SK-N-SH (cell line): ENCODE results near the gene CYB561D2. TPM values are rescaled to one million over a fixed set of nuclear protein-coding genes. Genes with fewer than 3 reads are reported as not detected.

Source experiments
- CTCF ChIA-PET: fragments of 300-600, 350-600 bp; formaldehyde crosslinking; extraction: SDS; loops from one replicate; lab custom pipeline; 2021; lab: Yijun Ruan, JAX
- POLR2A ChIA-PET: fragments of 350-600 bp; sonication (Branson Sonifier 250); formaldehyde crosslinking; extraction: SDS; loops from one replicate; lab custom pipeline; 2020; ENCODE audit warnings: antibody characterized with exemption, inconsistent platforms; lab: Yijun Ruan, JAX
- DNase-seq: peaks from one replicate; pipeline ENCODE4 v3.0.0; 2012
- H2AFZ ChIP-seq: fragments of 200-600 bp; sonication (generic); 2 replicates; pipeline ENCODE4 v1.8.1; 2016; ENCODE audit warnings: antibody characterized with exemption, mild to moderate bottlenecking, low read depth
- H3F3A ChIP-seq: fragments of 200-600 bp; sonication (generic); replicated peaks from 2 replicates; pipeline ENCODE3; 2016; ENCODE audit warnings: antibody characterized with exemption, mild to moderate bottlenecking; ENCODE audit not compliant: insufficient read depth
- H3K27ac ChIP-seq, 2 experiments: fragments of 200-500 bp in 1 of 2; fragments of 200-600 bp in 1 of 2; sonication (Bioruptor generic) in 1 of 2; sonication (generic), shearing (Covaris generic) in 1 of 2; 2 replicates each; pipeline versions ENCODE4 v1.5.1 to v1.6.1; 2014 to 2016; ENCODE audit warnings: low read depth in 2 of 2, inconsistent platforms in 1 of 2, low read length in 1 of 2, mild to moderate bottlenecking in 1 of 2, mixed read lengths in 1 of 2
- H3K27me3 ChIP-seq: fragments of 200-600 bp; sonication (generic), shearing (Covaris generic); 2 replicates; pipeline ENCODE4 v1.6.1; 2016; ENCODE audit warnings: mixed run types; ENCODE audit not compliant: insufficient read depth
- H3K36me3 ChIP-seq, 2 experiments: fragments of 200-500 bp in 1 of 2; fragments of 200-600 bp in 1 of 2; sonication (Bioruptor generic) in 1 of 2; sonication (generic) in 1 of 2; replicated peaks in 1 of 2; 2 replicates each; pipeline versions ENCODE3 to v1.5.1; 2014 to 2016; ENCODE audit warnings: low read length in 1 of 2, mild to moderate bottlenecking in 1 of 2; ENCODE audit not compliant: insufficient read depth in 2 of 2, control insufficient read depth in 1 of 2
- H3K4me1 ChIP-seq, 2 experiments: fragments of 200-500 bp in 1 of 2; fragments of 200-600 bp in 1 of 2; sonication (Bioruptor generic) in 1 of 2; sonication (generic), shearing (Covaris generic) in 1 of 2; 2 replicates each; pipeline versions ENCODE4 v1.5.1 to v1.6.1; 2014 to 2016; ENCODE audit warnings: low read depth in 1 of 2, low read length in 1 of 2, mixed run types in 1 of 2; ENCODE audit not compliant: insufficient read depth in 2 of 2, control insufficient read depth in 1 of 2
- H3K4me2 ChIP-seq: fragments of 200-600 bp; sonication (generic), shearing (Covaris generic); 2 replicates; pipeline ENCODE4 v1.6.1; 2017; ENCODE audit warnings: mixed run types
- H3K4me3 ChIP-seq, 2 experiments: fragments of 200-500 bp in 1 of 2; fragments of 200-600 bp in 1 of 2; sonication (Bioruptor generic) in 1 of 2; sonication (generic), shearing (Covaris generic) in 1 of 2; 2 replicates each; pipeline versions ENCODE4 v1.5.1 to v1.8.1; 2014 to 2016; ENCODE audit warnings: low read depth in 2 of 2, inconsistent platforms in 1 of 2, low read length in 1 of 2, mild to moderate bottlenecking in 1 of 2, mixed read lengths in 1 of 2, moderate library complexity in 1 of 2
- H3K79me2 ChIP-seq: fragments of 200-600 bp; sonication (generic); 2 replicates; pipeline ENCODE4 v1.8.1; 2017; ENCODE audit warnings: mild to moderate bottlenecking; ENCODE audit not compliant: insufficient read depth
- H3K9ac ChIP-seq: fragments of 200-600 bp; sonication (generic); 2 replicates; pipeline ENCODE4 v1.6.1; 2017; ENCODE audit warnings: mixed run types
- H3K9me2 ChIP-seq: fragments of 200-600 bp; sonication (generic); 2 replicates; pipeline ENCODE4 v1.6.1; 2017; ENCODE audit warnings: mixed run types
- H3K9me3 ChIP-seq: fragments of 200-600 bp; sonication (generic); 2 replicates; pipeline ENCODE4 v1.6.1; 2017; ENCODE audit warnings: mixed run types, mild to moderate bottlenecking, moderate library complexity
- H4K20me1 ChIP-seq: fragments of 200-600 bp; sonication (generic); 2 replicates; pipeline ENCODE4 v1.6.1; 2017; ENCODE audit warnings: mild to moderate bottlenecking, mixed run types; ENCODE audit not compliant: insufficient read depth
- ELF1 ChIP-seq: IDR thresholded peaks from 2 replicates; pipeline ENCODE4 v1.4.0; 2012
- EP300 ChIP-seq, 2 experiments: IDR thresholded peaks; 2 replicates each; pipeline versions ENCODE4 v1.4.0 to v1.6.1; 2012; ENCODE audit warnings: borderline replicate concordance in 1 of 2, low read depth in 1 of 2, low read length in 1 of 2
- EZH2phosphoT487 ChIP-seq: fragments of 200-600 bp; sonication (generic); IDR thresholded peaks from 2 replicates; pipeline ENCODE4 v1.6.1; 2017; ENCODE audit warnings: low read depth, mixed run types, mild to moderate bottlenecking, antibody characterized with exemption, moderate library complexity, borderline replicate concordance
- FOSL2 ChIP-seq: IDR thresholded peaks from 2 replicates; pipeline ENCODE4 v1.4.0; 2012; ENCODE audit warnings: low read depth, mild to moderate bottlenecking, moderate library complexity, borderline replicate concordance
- JUND ChIP-seq: IDR thresholded peaks from 2 replicates; pipeline ENCODE4 v1.4.0; 2012
- NFIC ChIP-seq: IDR thresholded peaks from 2 replicates; pipeline ENCODE4 v1.4.0; 2012; ENCODE audit warnings: borderline replicate concordance
- POLR2AphosphoS5 ChIP-seq: IDR thresholded peaks from 2 replicates; pipeline ENCODE4 v1.6.1; 2012; ENCODE audit warnings: low read depth, low read length
- RAD21 ChIP-seq: IDR thresholded peaks from 2 replicates; pipeline ENCODE4 v1.6.1; 2012; ENCODE audit warnings: mild to moderate bottlenecking, low read length
- RCOR1 ChIP-seq: fragments of 150-350 bp; IDR thresholded peaks from 2 replicates; pipeline ENCODE4 v1.6.1; 2017; ENCODE audit warnings: antibody characterized with exemption, low read length
- TAF1 ChIP-seq: IDR thresholded peaks from 2 replicates; pipeline ENCODE4 v1.6.1; 2012; ENCODE audit warnings: low read depth, mild to moderate bottlenecking, low read length, moderate library complexity, borderline replicate concordance
- TEAD4 ChIP-seq: IDR thresholded peaks from 2 replicates; pipeline ENCODE4 v1.4.0; 2012; ENCODE audit warnings: mild to moderate bottlenecking, borderline replicate concordance; ENCODE audit not compliant: insufficient read depth
- YY1 ChIP-seq: IDR thresholded peaks from 2 replicates; pipeline ENCODE4 v1.4.0; 2012; ENCODE audit warnings: low read depth, mild to moderate bottlenecking
- WGBS: methylation state at CpG from one replicate; pipeline ENCODE4 v1.1.6; 2017; ENCODE audit warnings: low lambda C conversion rate; 5-methylcytosine and 5-hydroxymethylcytosine counted together
- polyA plus RNA-seq, 3 experiments: library from polyadenylated mRNA; depleted of rRNA; stranded (reverse); fragments of >200 nt; gene quantifications; 2 replicates each; pipeline ENCODE4 v1.2.3, GENCODE V29; 2012
- TF ChIP-seq, protein P1 (sequence below): fragments of 150-350 bp; IDR thresholded peaks from 2 replicates; pipeline ENCODE4 v1.6.1; 2017; ENCODE audit warnings: antibody characterized with exemption, low read length, low read depth, borderline replicate concordance
- TF ChIP-seq, protein P2 (sequence below): IDR thresholded peaks from 2 replicates; pipeline ENCODE4 v1.4.0; 2012; ENCODE audit warnings: low read depth, borderline replicate concordance
- TF ChIP-seq, protein P3 (sequence below): IDR thresholded peaks from 2 replicates; pipeline ENCODE4; 2012
- TF ChIP-seq, protein P4 (sequence below): IDR thresholded peaks from 2 replicates; pipeline ENCODE4 v1.6.1; 2012; ENCODE audit warnings: mild to moderate bottlenecking, low read depth, low read length, moderate library complexity

The CYB561D2 gene
- polyA plus RNA-seq, 1 of the 3 experiments (the other 2 are of a cell fraction), result 40.7 TPM

DNA sequence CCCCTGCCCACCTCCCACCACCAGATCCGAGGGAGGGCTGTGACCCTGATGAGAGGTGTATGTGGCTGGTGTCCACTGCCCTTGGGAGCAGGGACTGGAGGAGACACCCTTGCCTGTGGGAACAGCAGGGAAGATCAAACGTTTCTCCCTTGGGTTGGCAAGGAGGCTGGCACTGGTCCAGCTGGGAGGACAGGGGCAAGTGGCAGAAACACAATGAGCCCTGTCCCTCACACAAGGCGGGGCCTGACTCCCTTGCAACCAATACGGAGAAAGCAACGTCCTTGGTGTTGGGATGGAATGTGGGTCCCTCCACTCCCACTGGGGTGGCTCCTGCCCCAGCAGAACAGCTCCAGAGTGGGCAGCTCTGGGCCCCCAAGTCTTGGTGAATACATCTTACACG, 33.4 kb upstream of the CYB561D2 start:
- Histone ChIP-seq H3K27me3 (no peaks in the 10 kb centered on the region), H3K27ac (no peak overlapping the region), H3K36me3 (peaks cover 15 to 30% of the 10 kb centered on the region in 2 experiments), H3K4me3 (no peak overlapping the region), H3K79me2 (peaks cover 39% of the 10 kb centered on the region), H3K4me1 (peaks cover 0 to 34% of the 10 kb centered on the region in 2 experiments; a peak in 2 of 4 replicates), H3K9ac (no peak overlapping the region), H4K20me1 (no peaks in the 10 kb centered on the region), H3K9me3 (no peaks in the 10 kb centered on the region), H2AFZ (no peak overlapping the region), H3F3A (peaks cover 9% of the 10 kb centered on the region), H3K9me2 (no peaks in the 10 kb centered on the region), H3K4me2 (0 out of 2 replicates have a peak overlapping the region, but pooled peaks have one; percentile 11)
- DNase-seq, result no peak
- TF ChIP-seq, protein P1, sequence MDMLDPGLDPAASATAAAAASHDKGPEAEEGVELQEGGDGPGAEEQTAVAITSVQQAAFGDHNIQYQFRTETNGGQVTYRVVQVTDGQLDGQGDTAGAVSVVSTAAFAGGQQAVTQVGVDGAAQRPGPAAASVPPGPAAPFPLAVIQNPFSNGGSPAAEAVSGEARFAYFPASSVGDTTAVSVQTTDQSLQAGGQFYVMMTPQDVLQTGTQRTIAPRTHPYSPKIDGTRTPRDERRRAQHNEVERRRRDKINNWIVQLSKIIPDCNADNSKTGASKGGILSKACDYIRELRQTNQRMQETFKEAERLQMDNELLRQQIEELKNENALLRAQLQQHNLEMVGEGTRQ, result no peak
- no peak for TF ChIP-seq YY1
- TF ChIP-seq, protein P2, sequence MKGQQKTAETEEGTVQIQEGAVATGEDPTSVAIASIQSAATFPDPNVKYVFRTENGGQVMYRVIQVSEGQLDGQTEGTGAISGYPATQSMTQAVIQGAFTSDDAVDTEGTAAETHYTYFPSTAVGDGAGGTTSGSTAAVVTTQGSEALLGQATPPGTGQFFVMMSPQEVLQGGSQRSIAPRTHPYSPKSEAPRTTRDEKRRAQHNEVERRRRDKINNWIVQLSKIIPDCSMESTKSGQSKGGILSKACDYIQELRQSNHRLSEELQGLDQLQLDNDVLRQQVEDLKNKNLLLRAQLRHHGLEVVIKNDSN, result no peak
- no peak for TF ChIP-seq EP300 (IDR thresholded peaks at IDR 0.05; ENCODE audit: borderline replicate concordance in 1 of 2, low read depth in 1 of 2, low read length in 1 of 2)
- no peak for TF ChIP-seq JUND
- TF ChIP-seq FOSL2, result no peak
- TF ChIP-seq TEAD4, result no peak
- no peak for TF ChIP-seq NFIC
- TF ChIP-seq, protein P3, sequence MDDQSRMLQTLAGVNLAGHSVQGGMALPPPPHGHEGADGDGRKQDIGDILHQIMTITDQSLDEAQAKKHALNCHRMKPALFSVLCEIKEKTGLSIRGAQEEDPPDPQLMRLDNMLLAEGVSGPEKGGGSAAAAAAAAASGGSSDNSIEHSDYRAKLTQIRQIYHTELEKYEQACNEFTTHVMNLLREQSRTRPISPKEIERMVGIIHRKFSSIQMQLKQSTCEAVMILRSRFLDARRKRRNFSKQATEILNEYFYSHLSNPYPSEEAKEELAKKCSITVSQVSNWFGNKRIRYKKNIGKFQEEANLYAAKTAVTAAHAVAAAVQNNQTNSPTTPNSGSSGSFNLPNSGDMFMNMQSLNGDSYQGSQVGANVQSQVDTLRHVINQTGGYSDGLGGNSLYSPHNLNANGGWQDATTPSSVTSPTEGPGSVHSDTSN, result no peak
- TF ChIP-seq POLR2AphosphoS5, result no peak
- no peak for TF ChIP-seq ELF1
- TF ChIP-seq, protein P4, sequence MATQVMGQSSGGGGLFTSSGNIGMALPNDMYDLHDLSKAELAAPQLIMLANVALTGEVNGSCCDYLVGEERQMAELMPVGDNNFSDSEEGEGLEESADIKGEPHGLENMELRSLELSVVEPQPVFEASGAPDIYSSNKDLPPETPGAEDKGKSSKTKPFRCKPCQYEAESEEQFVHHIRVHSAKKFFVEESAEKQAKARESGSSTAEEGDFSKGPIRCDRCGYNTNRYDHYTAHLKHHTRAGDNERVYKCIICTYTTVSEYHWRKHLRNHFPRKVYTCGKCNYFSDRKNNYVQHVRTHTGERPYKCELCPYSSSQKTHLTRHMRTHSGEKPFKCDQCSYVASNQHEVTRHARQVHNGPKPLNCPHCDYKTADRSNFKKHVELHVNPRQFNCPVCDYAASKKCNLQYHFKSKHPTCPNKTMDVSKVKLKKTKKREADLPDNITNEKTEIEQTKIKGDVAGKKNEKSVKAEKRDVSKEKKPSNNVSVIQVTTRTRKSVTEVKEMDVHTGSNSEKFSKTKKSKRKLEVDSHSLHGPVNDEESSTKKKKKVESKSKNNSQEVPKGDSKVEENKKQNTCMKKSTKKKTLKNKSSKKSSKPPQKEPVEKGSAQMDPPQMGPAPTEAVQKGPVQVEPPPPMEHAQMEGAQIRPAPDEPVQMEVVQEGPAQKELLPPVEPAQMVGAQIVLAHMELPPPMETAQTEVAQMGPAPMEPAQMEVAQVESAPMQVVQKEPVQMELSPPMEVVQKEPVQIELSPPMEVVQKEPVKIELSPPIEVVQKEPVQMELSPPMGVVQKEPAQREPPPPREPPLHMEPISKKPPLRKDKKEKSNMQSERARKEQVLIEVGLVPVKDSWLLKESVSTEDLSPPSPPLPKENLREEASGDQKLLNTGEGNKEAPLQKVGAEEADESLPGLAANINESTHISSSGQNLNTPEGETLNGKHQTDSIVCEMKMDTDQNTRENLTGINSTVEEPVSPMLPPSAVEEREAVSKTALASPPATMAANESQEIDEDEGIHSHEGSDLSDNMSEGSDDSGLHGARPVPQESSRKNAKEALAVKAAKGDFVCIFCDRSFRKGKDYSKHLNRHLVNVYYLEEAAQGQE, result no peak
- no peak for TF ChIP-seq RAD21
- TF ChIP-seq TAF1, result no peak
- TF ChIP-seq EZH2phosphoT487, result no peak
- TF ChIP-seq RCOR1, result no peak
- WGBS, result 74% methylated on average over 6 of the region's 6 CpGs
- POLR2A ChIA-PET, result no interaction called here
- CTCF ChIA-PET, result interaction anchor here (1.4 to 5.9 kb wide), 2 partner anchors 9 to 16 kb away, joined by 4 to 45 read pairs; partner anchors contain the start of genes HYAL1, HYAL3 and NAA80
